GM12801 (cell line): Measurements from ENCODE around the gene RPS19.

Source experiments
- TF ChIP-seq, protein P1 (sequence below): IDR thresholded peaks from one replicate; pipeline ENCODE4 v1.5.1; 2011; ENCODE audit warnings: control low read depth; ENCODE audit not compliant: insufficient read length; ENCODE audit errors: extremely low read depth

Gene RPS19

DNA sequence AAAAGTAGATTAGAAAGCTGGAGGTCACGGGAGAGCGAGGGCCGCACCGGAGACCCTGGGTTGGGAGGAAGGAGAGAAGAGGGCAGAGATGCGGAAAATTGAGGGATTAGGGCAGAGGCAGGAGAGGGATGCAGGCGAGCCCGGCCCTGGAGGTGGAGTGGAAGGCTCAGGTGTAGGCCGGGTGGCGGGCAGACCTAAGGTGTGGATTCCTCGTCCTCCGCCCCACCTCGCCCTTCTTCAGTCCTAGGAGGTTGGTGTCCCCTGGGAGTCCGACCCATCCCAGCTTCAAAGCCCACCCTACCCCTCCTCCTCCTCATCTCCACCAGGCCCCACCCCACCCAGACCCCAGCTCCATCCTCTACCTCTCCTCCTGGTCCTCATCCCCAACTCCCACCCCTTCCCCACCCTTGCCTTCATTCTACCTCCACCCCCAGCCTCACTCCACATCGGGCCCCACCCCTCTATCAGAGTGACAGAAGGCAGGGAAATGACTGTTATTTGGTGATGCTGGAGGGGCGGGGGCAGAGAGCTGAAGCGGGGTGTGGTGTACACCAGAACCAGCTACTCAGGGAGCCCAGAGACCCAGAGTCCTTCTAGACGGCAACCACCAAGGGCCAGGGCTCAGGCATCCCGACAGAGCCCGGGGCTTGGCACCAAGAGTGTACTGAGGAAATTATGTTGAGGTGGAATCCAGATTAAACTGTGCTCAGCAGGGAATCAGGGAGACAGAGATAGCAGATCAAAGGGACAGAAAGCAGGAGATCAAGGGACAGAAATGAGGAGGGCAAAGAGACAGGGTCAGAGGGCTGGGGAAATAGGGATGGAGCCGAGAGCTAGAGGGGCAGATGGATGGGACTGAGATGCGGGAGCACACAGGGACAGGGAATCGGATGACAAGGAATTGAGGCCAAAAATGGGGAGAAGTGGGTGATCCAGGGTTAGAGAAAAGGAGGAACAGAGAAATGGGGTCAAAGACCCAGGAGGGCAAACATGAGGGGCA, 61.8 kb downstream of the RPS19 start:
- TF ChIP-seq, protein P1, sequence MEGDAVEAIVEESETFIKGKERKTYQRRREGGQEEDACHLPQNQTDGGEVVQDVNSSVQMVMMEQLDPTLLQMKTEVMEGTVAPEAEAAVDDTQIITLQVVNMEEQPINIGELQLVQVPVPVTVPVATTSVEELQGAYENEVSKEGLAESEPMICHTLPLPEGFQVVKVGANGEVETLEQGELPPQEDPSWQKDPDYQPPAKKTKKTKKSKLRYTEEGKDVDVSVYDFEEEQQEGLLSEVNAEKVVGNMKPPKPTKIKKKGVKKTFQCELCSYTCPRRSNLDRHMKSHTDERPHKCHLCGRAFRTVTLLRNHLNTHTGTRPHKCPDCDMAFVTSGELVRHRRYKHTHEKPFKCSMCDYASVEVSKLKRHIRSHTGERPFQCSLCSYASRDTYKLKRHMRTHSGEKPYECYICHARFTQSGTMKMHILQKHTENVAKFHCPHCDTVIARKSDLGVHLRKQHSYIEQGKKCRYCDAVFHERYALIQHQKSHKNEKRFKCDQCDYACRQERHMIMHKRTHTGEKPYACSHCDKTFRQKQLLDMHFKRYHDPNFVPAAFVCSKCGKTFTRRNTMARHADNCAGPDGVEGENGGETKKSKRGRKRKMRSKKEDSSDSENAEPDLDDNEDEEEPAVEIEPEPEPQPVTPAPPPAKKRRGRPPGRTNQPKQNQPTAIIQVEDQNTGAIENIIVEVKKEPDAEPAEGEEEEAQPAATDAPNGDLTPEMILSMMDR: no peak
